HepG2 (cell line): ENCODE results near the gene TNFSF15. TPM values are rescaled to one million over a fixed set of nuclear protein-coding genes. Genes with fewer than 3 reads are reported as not detected.

Source experiments
- ATAC-seq: fragments of 200-7000 bp; cut with Tn5 transposase; 3 replicates; pipeline ENCODE4 v1.9.1; 2020; ENCODE audit warnings: mild to moderate bottlenecking, moderate library complexity
- BruUV-seq: library from RNA; stranded (reverse); fragments of 400-500 nt; replicated peaks from 2 replicates; lab custom pipeline; 2021; lab: Mats Ljungman, UMichigan
- CTCF ChIA-PET: fragments of 300-600 bp; formaldehyde crosslinking; extraction: SDS; loops from one replicate; lab custom pipeline; 2021; ENCODE audit warnings: low total read pairs, inconsistent platforms, low intra/inter-chr PET ratio; lab: Yijun Ruan, JAX
- POLR2A ChIA-PET: fragments of 350-600 bp; sonication (Branson Sonifier 250); formaldehyde crosslinking; loops from one replicate; lab custom pipeline; 2020; ENCODE audit warnings: antibody characterized with exemption, inconsistent platforms; lab: Yijun Ruan, JAX
- DNase-seq: peaks from one replicate; pipeline ENCODE4 v3.0.0-alpha.2; 2015; ENCODE audit warnings: low spot score
- FAIRE-seq: peaks from 3 replicates; lab custom pipeline; 2011; peaks lifted over from hg19 to GRCh38; lab: Jason Lieb, UNC
- H2AFZ ChIP-seq: one replicate; pipeline ENCODE4 v1.6.1; 2011; ENCODE audit warnings: low read length, inconsistent platforms
- H3K27ac ChIP-seq: fragments of 300-600 bp; 3 replicates; pipeline ENCODE4 v1.8.0; 2011; ENCODE audit warnings: mixed run types, mild to moderate bottlenecking, mixed read lengths, low read length, inconsistent platforms; ENCODE audit not compliant: insufficient read depth; ENCODE audit errors: extremely low read length
- H3K27me3 ChIP-seq, 2 experiments: fragments of 200-600 bp in 1 of 2; 2 replicates in 1 of 2; 3 replicates in 1 of 2; pipeline versions ENCODE4 v1.6.0 to v1.8.0; 2011; ENCODE audit warnings: low read length in 2 of 2, mild to moderate bottlenecking in 2 of 2, moderate library complexity in 2 of 2, inconsistent platforms in 1 of 2; ENCODE audit not compliant: insufficient read depth in 2 of 2, control insufficient read depth in 1 of 2
- H3K36me3 ChIP-seq, 2 experiments: fragments of 200-600 bp in 1 of 2; replicated peaks in 1 of 2; 2 replicates in 1 of 2; 3 replicates in 1 of 2; pipeline versions ENCODE4 v1.5.1 to v1.8.0; 2011; ENCODE audit warnings: low read length in 2 of 2, inconsistent platforms in 1 of 2; ENCODE audit not compliant: insufficient read depth in 2 of 2, control insufficient read depth in 1 of 2
- H3K4me1 ChIP-seq: 2 replicates; pipeline ENCODE4 v1.5.1; 2012; ENCODE audit warnings: low read length, inconsistent platforms; ENCODE audit not compliant: insufficient read depth
- H3K4me2 ChIP-seq: 2 replicates; pipeline ENCODE4 v1.6.0; 2011; ENCODE audit warnings: low read depth, low read length, inconsistent platforms
- H3K4me3 ChIP-seq, 3 experiments: fragments of 200-600 bp in 1 of 3; sonication (generic), shearing (Covaris generic) in 1 of 3; replicated peaks in 1 of 3; 2 replicates each; pipeline ENCODE4 v1.5.1; 2011 to 2016; ENCODE audit warnings: low read length in 3 of 3, inconsistent platforms in 2 of 3, low read depth in 2 of 3, mild to moderate bottlenecking in 2 of 3, control low read depth in 1 of 3, mixed read lengths in 1 of 3; ENCODE audit not compliant: insufficient read depth in 1 of 3
- H3K79me2 ChIP-seq: one replicate; pipeline ENCODE4 v1.6.1; 2011; ENCODE audit warnings: low read length, inconsistent platforms; ENCODE audit not compliant: insufficient read depth
- H3K9ac ChIP-seq: 2 replicates; pipeline ENCODE4 v1.6.0; 2011; ENCODE audit warnings: mild to moderate bottlenecking, low read depth, low read length, inconsistent platforms; ENCODE audit not compliant: insufficient read depth
- H3K9me3 ChIP-seq: 2 replicates; pipeline ENCODE4 v1.5.1; 2012; ENCODE audit warnings: mild to moderate bottlenecking, low read length
- H4K20me1 ChIP-seq: 2 replicates; pipeline ENCODE4 v1.6.0; 2011; ENCODE audit warnings: inconsistent platforms, mild to moderate bottlenecking, low read length, moderate library complexity; ENCODE audit not compliant: insufficient read depth
- ELF1 ChIP-seq: sonication (generic); formaldehyde crosslinking; IDR thresholded peaks from 2 replicates; pipeline ENCODE4 v1.4.0; 2020; ENCODE audit warnings: missing genetic modification reagents
- HNRNPLL ChIP-seq: fragments of 200-400 bp; formaldehyde crosslinking; IDR thresholded peaks from 2 replicates; pipeline ENCODE4 v1.6.1; 2017; ENCODE audit warnings: mild to moderate bottlenecking, low read depth, low read length; ENCODE audit not compliant: poor library complexity, severe bottlenecking
- MED13 ChIP-seq: sonication (generic); formaldehyde crosslinking; IDR thresholded peaks from 2 replicates; pipeline ENCODE4 v1.5.0; 2020; ENCODE audit warnings: missing genetic modification reagents
- POLR2A ChIP-seq, 2 experiments: IDR thresholded peaks; 2 replicates each; pipeline ENCODE4 v1.6.1; 2011; ENCODE audit warnings: low read depth in 2 of 2, low read length in 2 of 2, mild to moderate bottlenecking in 1 of 2, moderate library complexity in 1 of 2; ENCODE audit not compliant: insufficient read depth in 1 of 2
- SP140L ChIP-seq: sonication (generic); formaldehyde crosslinking; IDR thresholded peaks from 2 replicates; pipeline ENCODE4 v1.4.0; 2020; ENCODE audit warnings: missing genetic modification reagents, borderline replicate concordance
- ZFX ChIP-seq: sonication (generic); formaldehyde crosslinking; IDR thresholded peaks from 2 replicates; pipeline ENCODE4 v1.4.0; 2020; ENCODE audit warnings: mild to moderate bottlenecking, low read depth, missing genetic modification reagents, moderate library complexity
- ZFY ChIP-seq: sonication (generic); formaldehyde crosslinking; IDR thresholded peaks from 2 replicates; pipeline ENCODE4 v1.4.0; 2020; ENCODE audit warnings: missing genetic modification reagents
- ZNF274 ChIP-seq: sonication (generic); formaldehyde crosslinking; IDR thresholded peaks from 2 replicates; pipeline ENCODE4 v1.5.1; 2020; ENCODE audit warnings: mild to moderate bottlenecking, missing genetic modification reagents
- WGBS: methylation state at CpG from one replicate; pipeline ENCODE4 v1.1.6; 2017; ENCODE audit warnings: low lambda C conversion rate; 5-methylcytosine and 5-hydroxymethylcytosine counted together
- in situ Hi-C: cut with HindIII; loops from 2 replicates; pipeline ENCODE4 v1.10.0; 2017; ENCODE audit warnings: low pct_unique_long_range_greater_than_20kb; ENCODE audit not compliant: extremely low pct_ligation_motif_present
- intact Hi-C: fragments of 100-400 bp; cut with micrococcal nuclease; formaldehyde crosslinking; loops from one replicate; pipeline ENCODE4 v1.10.0; 2022; ENCODE audit not compliant: unreplicated experiment
- polyA plus RNA-seq, 8 experiments: library from polyadenylated mRNA; depleted of rRNA in 3 of 8; stranded (reverse) in 7 of 8; unstranded in 1 of 8; fragments of >200 nt; fragmentation: Illumina TruSeq in 4 of 8; extraction: Trizol in 4 of 8; gene quantifications; 2 replicates each; pipeline versions ENCODE4 v1.2.1 to v1.2.3, GENCODE V29; 2011 to 2016; ENCODE audit warnings: low read depth in 4 of 8, missing spikeins in 1 of 8, mixed read lengths in 1 of 8; ENCODE audit not compliant: insufficient read depth in 1 of 8
- total RNA-seq, 5 experiments: library from RNA; depleted of rRNA; stranded (reverse); fragments of >200 nt; fragmentation: Illumina TruSeq; extraction: Trizol; gene quantifications; 2 replicates each; pipeline ENCODE4 v1.2.3, GENCODE V29; 2016; ENCODE audit warnings: low read depth in 1 of 5

TNFSF15 gene
- total and polyA plus RNA-seq, 2 of the 13 experiments (the other 11 are each of a cell fraction or from before 2014, with no cell fraction given), result 0.02 to 0.03 TPM

DNA sequence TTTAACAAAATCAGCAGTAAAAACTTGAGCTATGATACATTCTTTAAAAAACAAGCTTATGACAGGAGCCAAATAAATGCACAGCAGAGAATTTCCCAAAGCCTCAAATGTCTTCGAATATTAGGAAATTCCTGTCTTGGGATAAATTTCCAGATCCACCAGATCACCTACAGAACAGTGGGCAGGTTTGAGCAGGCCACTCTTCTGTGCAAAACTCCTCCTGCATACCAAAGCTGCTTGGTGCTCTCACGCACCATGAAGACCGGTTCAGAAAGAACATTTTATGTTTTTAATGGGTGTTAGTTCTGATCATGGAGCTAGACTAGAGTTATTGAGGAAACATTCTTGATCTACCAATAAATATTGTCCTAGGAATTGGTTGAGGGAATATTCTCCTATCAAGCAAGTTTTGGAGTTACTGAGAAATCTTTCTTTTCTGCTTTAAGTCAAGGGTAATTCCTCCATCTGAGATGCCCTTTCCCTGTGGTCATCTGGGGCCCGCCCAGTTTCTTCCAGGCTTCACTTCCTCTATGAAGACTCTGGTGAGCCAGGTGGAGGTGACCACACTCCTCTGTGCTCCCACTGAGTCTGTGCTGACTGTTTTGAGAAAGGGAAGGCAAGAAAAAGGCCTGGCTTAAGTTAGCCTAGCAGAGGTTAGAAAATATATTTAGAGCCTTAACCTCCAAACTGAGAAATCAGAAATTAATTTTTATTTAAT, 17.9 kb downstream of the TNFSF15 start:
- Histone ChIP-seq H3K79me2 (no peaks in the 10 kb centered on the region), H3K4me3 (no peak overlapping the region), H3K27ac (no peak overlapping the region), H3K4me1 (no peaks in the 10 kb centered on the region), H3K9ac (no peak overlapping the region), H3K27me3 (no peaks in the 10 kb centered on the region; a peak in 1 of 5 replicates), H3K4me2 (no peak overlapping the region), H3K36me3 (no peaks in the 10 kb centered on the region), H3K9me3 (no peaks in the 10 kb centered on the region), H4K20me1 (no peaks in the 10 kb centered on the region), H2AFZ (no peak overlapping the region)
- POLR2A ChIA-PET, result no interaction called here
- TF ChIP-seq ZFY (CRISPR knock-in tag) (no peak), POLR2A (IDR thresholded peaks at IDR 0.05; ENCODE audit: insufficient read depth in 1 of 2, low read depth in 2 of 2, low read length in 2 of 2) (no peak), MED13 (CRISPR knock-in tag) (no peak), ZFX (no peak), SP140L (no peak), ELF1 (CRISPR knock-in tag) (no peak), ZNF274 (no peak)
- WGBS, result 9% methylated on average over 4 of the region's 4 CpGs
- in situ Hi-C loops (no loop called here), intact Hi-C loops (no loop called here)
- FAIRE-seq (no peak), ATAC-seq (no peak), DNase-seq (no peak)
- CTCF ChIA-PET, result no interaction called here
- no TSS peak for BruUV-seq

DNA sequence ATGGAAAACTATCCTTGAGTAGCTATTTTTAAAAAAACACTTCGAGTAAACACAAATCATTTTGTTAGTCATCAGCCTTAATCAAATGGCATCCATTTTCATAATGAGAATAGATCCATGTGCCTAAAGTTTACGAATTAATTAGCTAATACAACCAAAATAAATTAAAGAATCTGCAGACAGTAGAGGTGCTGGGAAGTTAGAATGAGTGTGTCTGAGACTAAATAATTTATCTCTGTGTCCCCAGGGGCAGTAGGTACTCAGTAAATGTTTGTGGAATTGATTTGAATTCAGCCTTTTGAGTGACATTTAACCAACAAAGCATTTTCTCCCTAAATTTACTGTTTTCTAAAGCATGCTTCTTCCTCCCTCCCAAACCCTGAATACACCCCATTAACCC, 18.6 kb downstream of the TNFSF15 start:
- no peak for TF ChIP-seq HNRNPLL
- no TSS peak for BruUV-seq
- H3K4me1 ChIP-seq, result no peaks in the 10 kb centered on the region
- no peaks in the 10 kb centered on the region for H3K79me2 ChIP-seq
- no peaks in the 10 kb centered on the region for H4K20me1 ChIP-seq
- ATAC-seq, result no peak
- FAIRE-seq, result no peak
- H3K4me2 ChIP-seq, result no peak overlapping the region
- H3K9ac ChIP-seq, result no peak overlapping the region
- CTCF ChIA-PET, result no interaction called here
- in situ Hi-C loops (no loop called here), intact Hi-C loops (no loop called here)
- H3K27me3 ChIP-seq, result no peaks in the 10 kb centered on the region; a peak in 1 of 5 replicates
- H3K4me3 ChIP-seq, result no peak overlapping the region
- H3K9me3 ChIP-seq, result no peaks in the 10 kb centered on the region
- POLR2A ChIA-PET, result no interaction called here
- no peak for DNase-seq
- no peaks in the 10 kb centered on the region for H3K36me3 ChIP-seq
- H3K27ac ChIP-seq, result no peak overlapping the region
- H2AFZ ChIP-seq, result no peak overlapping the region
- 0% methylated on average over 2 of the region's 2 CpGs for WGBS
